Activated CD4-positive, alpha-beta T cell treated with anti-CD3 and anti-CD28 coated beads for 4 hours (primary cell): ENCODE data around the gene DVL2.

Experiments used
- DNase-seq, 2 donors: peaks; one replicate each; pipeline ENCODE4 v3.0.0-alpha.2; 2020

DVL2 gene

DNA sequence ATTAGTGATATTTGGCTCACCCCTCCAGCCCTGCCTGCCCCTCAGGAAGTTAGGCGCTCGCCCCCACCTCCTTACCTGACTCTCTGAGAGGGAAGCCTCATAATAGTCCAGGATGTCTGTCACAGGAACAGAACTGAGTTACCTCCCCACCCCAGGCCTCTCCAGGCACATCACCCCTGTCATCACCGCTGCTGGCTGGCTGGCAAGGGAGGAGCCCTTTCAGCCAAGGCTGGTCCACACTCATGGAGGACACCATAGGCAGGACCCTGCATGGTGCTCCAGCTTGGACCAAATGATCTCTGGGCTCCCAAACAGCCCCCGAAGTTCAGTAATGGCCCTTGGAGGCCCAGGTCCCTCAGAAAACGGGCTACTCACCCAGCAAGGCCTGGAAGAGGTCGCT, 16.2 kb downstream of the DVL2 start:
- DNase-seq, result no peak

DNA sequence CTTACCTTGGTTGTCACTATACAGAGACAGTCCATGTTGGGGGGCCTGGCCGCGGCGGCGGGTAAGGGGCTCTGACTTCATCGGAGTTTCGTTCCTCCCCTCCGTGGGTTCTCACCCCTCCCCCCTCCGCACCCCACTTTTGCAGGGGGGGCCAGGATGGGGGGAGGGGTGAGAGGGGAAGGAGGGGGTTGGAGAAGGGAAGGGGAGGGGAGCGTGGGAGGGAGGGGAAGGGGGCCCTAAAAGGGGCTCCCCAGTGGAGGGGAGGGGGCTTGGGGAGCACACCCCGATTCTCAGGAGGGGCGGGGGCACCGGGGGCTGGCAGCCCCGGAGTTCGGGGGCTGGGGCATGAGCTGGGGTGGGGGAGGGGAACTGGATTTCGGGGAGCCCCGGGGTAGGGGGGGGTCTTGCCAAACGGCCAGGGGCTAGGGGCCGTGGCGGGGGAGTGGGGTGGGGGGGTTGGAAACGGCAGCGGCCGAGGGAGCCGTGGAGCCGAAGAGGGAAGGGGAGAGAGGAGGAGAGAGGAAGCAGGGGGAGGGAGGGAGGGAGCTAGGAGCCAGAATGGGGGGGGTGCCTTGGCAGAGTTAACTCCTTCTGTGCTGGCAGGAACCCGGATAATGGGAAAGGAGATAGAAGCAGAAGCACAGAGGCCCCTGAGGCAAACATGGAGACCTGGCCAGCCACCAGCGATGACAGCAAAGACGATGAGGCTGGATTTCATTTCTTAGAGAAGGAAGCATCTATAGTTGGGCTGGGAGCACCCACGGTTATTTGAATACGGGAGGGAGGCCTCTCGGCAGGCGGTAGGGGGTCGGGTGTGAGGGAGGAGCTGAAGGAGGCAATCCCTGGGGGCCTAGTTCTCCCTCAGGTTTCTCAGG, 17.0 kb downstream of the DVL2 start:
- no peak for DNase-seq

DNA sequence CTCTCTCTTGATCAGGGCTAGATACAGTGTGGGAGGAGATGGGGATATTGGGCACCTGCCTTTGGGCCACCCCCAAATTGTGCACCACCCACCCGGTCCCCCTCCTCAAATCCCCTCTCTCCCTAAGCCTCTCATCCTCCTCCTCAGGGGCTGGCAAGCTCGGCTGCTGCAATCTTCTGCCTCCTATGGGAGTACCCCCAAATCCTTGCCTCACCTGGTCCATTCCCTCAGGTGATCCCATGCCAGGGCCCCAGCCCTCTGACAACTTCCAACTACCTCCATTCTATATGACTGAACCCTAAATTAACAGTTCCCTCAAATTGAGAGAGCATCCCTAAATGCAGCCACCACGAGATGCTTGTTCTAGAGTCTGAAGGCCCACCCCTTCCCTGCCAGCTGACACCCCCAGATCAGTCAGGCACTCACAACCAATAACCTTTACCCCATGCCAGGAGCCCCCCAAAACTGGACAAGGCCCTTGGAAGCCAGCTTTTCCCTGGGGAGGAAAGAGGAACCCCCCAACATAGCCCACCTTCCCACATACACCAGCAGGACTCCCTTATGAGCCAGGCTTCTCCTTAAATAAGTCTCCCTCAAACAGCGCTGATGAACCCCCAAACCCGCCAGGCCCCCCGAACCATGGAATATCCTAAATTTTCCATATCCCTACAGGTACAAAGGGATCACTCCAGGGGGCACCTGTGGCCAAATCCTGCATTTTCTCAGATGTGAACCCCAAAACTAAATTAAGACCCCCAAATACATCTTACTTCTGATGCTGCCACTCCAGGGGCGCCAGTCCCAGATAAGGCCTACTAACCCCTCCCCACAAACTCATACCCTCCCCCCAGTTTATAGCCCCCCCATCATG, 17.8 kb downstream of the DVL2 start:
- no peak for DNase-seq

DNA sequence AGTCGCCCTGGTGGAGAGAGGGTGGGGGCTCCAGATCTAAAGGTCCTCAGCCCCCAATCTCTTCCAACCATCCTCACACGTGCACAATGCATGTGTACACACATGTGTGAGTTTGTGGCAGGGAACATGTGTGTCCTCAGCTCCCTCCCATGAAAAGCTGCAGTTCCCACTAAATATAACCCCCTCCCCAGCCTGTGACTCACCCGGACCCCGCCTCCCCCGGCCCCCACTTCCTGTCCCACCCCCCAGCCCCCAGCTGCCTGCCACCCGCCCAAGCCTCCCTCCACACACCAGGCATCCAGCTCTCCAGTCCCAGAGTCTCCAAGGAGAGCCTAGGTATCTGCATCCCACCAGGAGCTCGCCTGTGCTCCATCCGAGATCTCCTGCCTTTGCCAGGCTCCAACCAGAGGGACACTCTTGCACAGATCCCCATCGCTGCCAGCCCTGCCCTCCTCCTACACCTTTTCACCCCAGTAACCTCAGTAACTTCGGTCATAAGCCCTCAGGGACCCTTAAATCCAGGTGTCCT, 18.6 kb downstream of the DVL2 start:
- DNase-seq, result no peak

GRCh38 chr17:7215136-7215638, 19.1 kb downstream of the DVL2 start:
- DNase-seq, result no peak

DNA sequence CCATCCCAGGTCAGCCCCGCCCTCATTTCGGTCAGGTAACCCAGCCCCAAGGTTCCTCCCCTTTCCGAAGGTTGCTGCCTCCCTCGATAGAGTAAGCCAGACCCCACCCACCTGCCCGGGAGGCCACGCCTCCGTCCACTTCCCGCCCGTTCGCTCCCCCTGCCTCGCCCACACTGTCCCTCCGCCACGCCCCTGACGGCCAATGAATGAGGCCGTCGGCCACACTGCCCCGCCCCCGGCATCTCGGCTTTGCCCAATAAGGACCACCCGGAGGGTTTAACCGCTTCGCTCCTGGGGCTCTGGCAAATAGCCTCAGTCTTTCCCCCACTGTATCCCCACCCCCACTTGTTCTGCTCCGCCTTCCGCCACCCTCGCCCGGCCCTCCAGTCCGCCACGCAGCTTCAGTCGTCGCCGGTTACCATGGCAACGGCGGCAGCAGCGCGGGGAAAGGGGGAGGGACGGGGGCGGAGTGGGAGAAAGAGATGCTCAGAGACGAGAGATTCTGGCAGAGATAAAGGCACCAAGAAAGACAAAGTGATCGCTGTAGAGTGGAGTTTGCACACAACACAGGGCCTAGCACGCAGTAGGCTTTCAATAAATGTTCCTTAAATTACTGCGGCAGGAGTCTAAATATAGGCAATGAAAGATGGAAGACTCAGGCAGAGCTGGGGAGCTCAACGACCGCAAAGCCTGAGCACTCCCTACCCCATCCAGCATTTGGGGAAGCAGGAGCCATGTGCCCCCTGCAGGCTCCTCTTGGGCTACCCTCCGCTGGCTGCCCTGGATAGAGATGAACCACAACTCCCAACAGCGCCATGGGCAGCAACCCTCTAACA, 19.8 kb downstream of the DVL2 start:
- peak; percentile 99 for DNase-seq

DNA sequence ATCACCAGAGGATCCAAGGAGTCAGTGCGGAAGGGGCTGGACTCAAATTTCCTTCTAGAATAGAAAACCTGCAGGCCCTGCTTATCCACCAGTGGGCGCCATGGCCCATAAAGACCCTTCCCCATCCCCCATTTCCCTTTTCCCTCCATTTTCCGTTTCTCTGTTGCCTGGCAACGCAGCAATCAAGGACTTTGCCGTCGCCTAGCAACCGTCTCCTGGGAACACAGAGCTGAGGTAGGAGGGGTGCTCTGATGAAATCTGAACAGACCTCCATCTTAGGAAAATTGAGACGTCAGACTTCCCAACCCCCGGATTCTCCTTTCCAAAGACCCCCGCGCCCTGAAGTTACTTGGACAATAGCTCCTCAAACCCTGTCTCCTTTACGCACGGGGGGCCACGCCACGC, 20.4 kb downstream of the DVL2 start:
- no peak for DNase-seq

- DNase-seq, result no peak
Observed at GRCh38 chr17:7211491-7212273, 22.6 kb downstream of the DVL2 start.

GRCh38 chr17:7208754-7209460, 25.4 kb downstream of the DVL2 start:
- DNase-seq, result no peak

DNA sequence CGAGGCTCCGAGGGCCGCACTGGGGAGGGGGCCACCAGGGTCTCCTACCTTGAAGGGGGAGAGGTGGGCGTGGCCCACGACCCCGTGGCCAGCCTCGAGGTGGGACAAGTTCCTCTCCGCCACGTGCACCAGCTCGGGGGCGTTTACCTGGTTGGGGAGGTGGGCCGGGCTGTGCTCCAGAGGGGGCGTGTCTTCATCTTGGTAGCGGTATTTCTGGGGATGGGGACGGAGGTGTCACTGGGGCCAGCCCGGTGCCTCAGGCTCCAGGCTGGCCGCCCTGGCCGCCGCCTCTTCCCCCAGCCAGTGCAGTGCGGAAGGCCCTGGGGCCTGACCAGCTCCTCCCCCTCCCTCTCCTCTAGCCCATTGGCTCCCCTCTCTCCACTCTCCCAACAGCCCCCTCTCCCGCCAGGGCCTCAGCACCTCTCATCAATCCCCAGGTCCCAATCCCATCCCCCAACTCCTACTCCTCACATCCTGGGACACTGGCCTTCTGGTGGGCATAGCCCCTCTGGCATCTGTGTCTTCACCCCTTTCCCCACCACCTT, 26.2 kb downstream of the DVL2 start:
- no peak for DNase-seq

DNA sequence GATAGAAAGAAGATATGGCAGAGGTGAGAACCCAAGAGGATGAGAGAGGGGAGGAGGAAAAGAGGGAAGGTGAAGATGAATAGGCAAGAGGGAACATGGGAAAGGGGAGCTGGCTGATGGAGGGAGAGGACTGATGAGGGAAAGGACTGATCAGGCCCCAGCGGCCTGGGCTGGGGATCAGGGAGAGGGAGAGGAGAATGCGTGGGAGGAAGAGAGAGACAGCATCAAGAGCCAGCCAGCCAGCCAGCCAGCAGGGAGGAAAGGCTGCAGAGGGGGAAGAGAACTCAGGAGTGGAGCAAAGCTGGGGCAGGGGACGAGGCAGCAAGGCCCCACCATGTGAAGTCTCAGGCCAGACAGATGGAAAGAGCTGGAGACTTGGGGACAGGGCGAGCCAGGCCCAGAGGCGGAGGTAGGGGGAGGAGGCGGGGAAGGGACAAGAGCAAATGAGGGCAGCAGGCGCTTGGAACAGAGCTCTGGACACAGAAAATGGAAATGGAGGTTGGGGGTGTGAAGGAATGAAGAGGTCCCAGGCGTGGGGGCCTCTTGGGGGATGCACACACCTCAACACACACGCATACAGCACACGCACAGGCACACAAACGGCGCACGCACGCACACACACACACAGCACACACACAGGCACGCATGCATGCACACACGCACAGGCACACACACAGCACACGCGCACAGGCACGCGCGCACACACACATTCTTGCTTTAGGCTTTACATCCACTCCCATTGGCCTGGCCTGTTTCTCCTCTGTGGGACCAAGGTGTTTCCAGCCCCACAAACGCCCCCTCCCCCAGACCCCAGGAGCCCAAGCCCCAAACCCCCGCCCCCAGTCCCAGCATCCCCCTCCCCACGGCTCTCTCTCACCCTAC, 27.0 kb downstream of the DVL2 start:
- no peak for DNase-seq

GRCh38 chr17:7205561-7205960, 28.8 kb downstream of the DVL2 start:
- DNase-seq, result no peak

GRCh38 chr17:7204828-7205461, 29.4 kb downstream of the DVL2 start:
- DNase-seq, result peak; percentile 89 to 92

GRCh38 chr17:7204336-7204735, 30.0 kb downstream of the DVL2 start:
- no peak for DNase-seq

GRCh38 chr17:7203391-7203790, 30.9 kb downstream of the DVL2 start:
- DNase-seq, result no peak

- no peak for DNase-seq
Observed at GRCh38 chr17:7196651-7197401, 37.5 kb downstream of the DVL2 start.

GRCh38 chr17:7195971-7196370, 38.3 kb downstream of the DVL2 start:
- no peak for DNase-seq

DNA sequence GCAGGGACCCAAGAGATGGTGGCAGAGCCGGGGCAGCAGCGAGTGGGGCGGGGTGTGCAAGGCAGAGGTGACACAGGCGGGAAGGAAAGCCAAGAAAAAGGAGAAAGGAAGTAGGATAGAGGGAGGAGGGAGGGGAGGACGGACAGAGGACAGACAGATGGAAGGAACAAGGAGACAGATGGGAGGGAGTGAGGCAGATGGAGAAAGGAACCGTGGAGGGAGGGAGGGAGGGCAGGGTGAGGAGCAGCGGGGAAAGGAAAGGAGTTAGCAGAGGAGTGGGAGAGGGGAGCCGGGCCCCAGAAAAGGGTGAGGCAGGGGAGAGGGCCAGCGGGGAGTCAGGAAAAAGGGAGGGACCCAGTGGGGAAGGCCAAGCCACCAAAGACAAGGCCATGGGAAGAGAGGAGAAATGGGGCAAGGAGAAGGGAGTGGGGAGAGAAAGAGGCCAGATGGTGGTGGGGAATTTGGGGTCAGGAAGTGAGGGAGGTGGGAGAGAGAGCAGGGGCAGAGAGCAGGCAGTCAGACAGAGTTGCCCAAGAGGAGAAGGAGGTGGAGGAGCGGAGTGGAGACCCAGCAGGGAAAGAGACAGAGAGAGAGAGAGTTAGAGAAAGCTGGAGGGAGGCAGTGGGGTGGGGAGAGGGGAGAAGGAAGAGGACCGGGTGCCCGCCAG, 41.9 kb downstream of the DVL2 start:
- no peak for DNase-seq
